ENCODE data around the gene MARCHF10. TPM values are rescaled to one million over a fixed set of nuclear protein-coding genes. Genes with fewer than 3 reads are reported as not detected.
A peak's percentile ranks its signal among the peaks of the same experiment; 100 is the strongest.

The MARCHF10 gene
- total RNA-seq, 6 donors from 2014 or later, result 0.72 to 7.2 (median 3.2) TPM

GRCh38 chr17:62757500-62757951 is 50.6 kb downstream of the MARCHF10 start:
- Histone ChIP-seq H3K27me3 (no peaks in the 10 kb centered on the region), H3K4me3 (no peak overlapping the region), H3K4me1 (peaks cover 0 to 4% (median 0%) of the 10 kb centered on the region in 4 donors), H3K9me3 (no peaks in the 10 kb centered on the region), H3K36me3 (no peaks in the 10 kb centered on the region), H3K27ac (no peak overlapping the region)
- TF ChIP-seq EP300 (IDR thresholded peaks at IDR 0.05) (no peak), POLR2AphosphoS5 (IDR thresholded peaks at IDR 0.05) (no peak), POLR2A (IDR thresholded peaks at IDR 0.05) (no peak), CTCF (IDR thresholded peaks at IDR 0.05) (no peak)
- 55 to 74% methylated on average over 4 of the region's 4 CpGs for WGBS, 2 donors
- ATAC-seq (ENCODE audit: low FRiP score in 2 of 2) (peak in 1 of 2 donors; percentile 26), DNase-seq (no peak)

- 94 to 100% methylated on average over 4 of the region's 4 CpGs for WGBS, 2 donors
- Histone ChIP-seq H3K4me1 (peaks cover 0 to 4% (median 0%) of the 10 kb centered on the region in 4 donors), H3K4me3 (no peak overlapping the region), H3K36me3 (no peaks in the 10 kb centered on the region), H3K27me3 (no peaks in the 10 kb centered on the region), H3K9me3 (no peaks in the 10 kb centered on the region), H3K27ac (no peak overlapping the region)
- TF ChIP-seq CTCF (IDR thresholded peaks at IDR 0.05) (no peak), POLR2A (IDR thresholded peaks at IDR 0.05) (no peak), EP300 (IDR thresholded peaks at IDR 0.05) (no peak), POLR2AphosphoS5 (IDR thresholded peaks at IDR 0.05) (no peak)
- DNase-seq (no peak), ATAC-seq (ENCODE audit: low FRiP score in 2 of 2) (no peak)
Observed at GRCh38 chr17:62756198-62756597, 51.9 kb downstream of the MARCHF10 start.

- Histone ChIP-seq H3K27me3 (no peaks in the 10 kb centered on the region), H3K4me3 (no peak overlapping the region), H3K9me3 (no peaks in the 10 kb centered on the region), H3K4me1 (no peaks in the 10 kb centered on the region), H3K36me3 (no peaks in the 10 kb centered on the region), H3K27ac (no peak overlapping the region)
- 76 to 86% methylated on average over 5 to 9 of the region's 10 CpGs for WGBS, 2 donors
- DNase-seq (no peak), ATAC-seq (ENCODE audit: low FRiP score in 2 of 2) (peak; percentile 31 to 39)
- no peak for TF ChIP-seq POLR2A (IDR thresholded peaks at IDR 0.05)
- TF ChIP-seq POLR2AphosphoS5 (IDR thresholded peaks at IDR 0.05), result no peak
- TF ChIP-seq EP300 (IDR thresholded peaks at IDR 0.05), result no peak
- TF ChIP-seq CTCF (IDR thresholded peaks at IDR 0.05), result no peak
Observed at GRCh38 chr17:62755141-62755851, 52.8 kb downstream of the MARCHF10 start.

GRCh38 chr17:62754631-62755030 is 53.5 kb downstream of the MARCHF10 start:
- Histone ChIP-seq H3K27ac (no peak overlapping the region), H3K36me3 (no peaks in the 10 kb centered on the region), H3K4me3 (no peak overlapping the region), H3K4me1 (no peaks in the 10 kb centered on the region), H3K27me3 (no peaks in the 10 kb centered on the region), H3K9me3 (no peaks in the 10 kb centered on the region)
- no peak for ATAC-seq (ENCODE audit: low FRiP score in 2 of 2)
- DNase-seq, result no peak
- TF ChIP-seq CTCF (IDR thresholded peaks at IDR 0.05), result no peak
- no peak for TF ChIP-seq POLR2AphosphoS5 (IDR thresholded peaks at IDR 0.05)
- no peak for TF ChIP-seq EP300 (IDR thresholded peaks at IDR 0.05)
- TF ChIP-seq POLR2A (IDR thresholded peaks at IDR 0.05), result no peak
- 82 to 89% methylated on average over 4 of the region's 4 CpGs for WGBS, 2 donors

- ATAC-seq (ENCODE audit: low FRiP score in 2 of 2), result no peak
- Histone ChIP-seq H3K9me3 (no peaks in the 10 kb centered on the region), H3K4me1 (no peaks in the 10 kb centered on the region), H3K27ac (no peak overlapping the region), H3K27me3 (no peaks in the 10 kb centered on the region), H3K4me3 (no peak overlapping the region), H3K36me3 (no peaks in the 10 kb centered on the region)
- WGBS, 2 donors, result 92 to 97% methylated on average over 7 of the region's 7 CpGs
- no peak for TF ChIP-seq CTCF (IDR thresholded peaks at IDR 0.05)
- no peak for DNase-seq
Observed at GRCh38 chr17:62753562-62753961, 54.6 kb downstream of the MARCHF10 start.
